Mesodermal cell (in vitro differentiated cells): Measurements from ENCODE around the gene UQCRQ.

ENCODE experiments used
- H3K27ac ChIP-seq: 2 replicates; pipeline ENCODE4 v1.7.0; 2013; ENCODE audit warnings: mild to moderate bottlenecking, low read depth, low read length, moderate library complexity; ENCODE audit not compliant: severe bottlenecking
- H3K36me3 ChIP-seq: 2 replicates; pipeline ENCODE4 v1.7.1; 2013; ENCODE audit warnings: mild to moderate bottlenecking, low read length, moderate library complexity; ENCODE audit not compliant: control insufficient read depth, insufficient read depth
- H3K4me1 ChIP-seq: one replicate; pipeline ENCODE4 v1.7.1; 2013; ENCODE audit warnings: mild to moderate bottlenecking, low read length; ENCODE audit not compliant: insufficient read depth, control insufficient read depth, poor library complexity, severe bottlenecking
- H3K4me3 ChIP-seq: 2 replicates; pipeline ENCODE4 v1.7.0; 2013; ENCODE audit warnings: low read length, control low read depth, mild to moderate bottlenecking; ENCODE audit not compliant: insufficient read depth, poor library complexity, severe bottlenecking; ENCODE audit errors: extremely low read depth
- H3K9me3 ChIP-seq: 2 replicates; pipeline ENCODE4 v1.7.1; 2013; ENCODE audit warnings: mild to moderate bottlenecking, low read length, moderate library complexity; ENCODE audit not compliant: control insufficient read depth
- WGBS, 2 experiments: methylation state at CpG; one replicate each; pipeline ENCODE4 v1.1.5; 2013; ENCODE audit warnings: missing lambda C conversion rate in 2 of 2; ENCODE audit not compliant: insufficient coverage in 2 of 2; 5-methylcytosine and 5-hydroxymethylcytosine counted together

The UQCRQ gene

DNA sequence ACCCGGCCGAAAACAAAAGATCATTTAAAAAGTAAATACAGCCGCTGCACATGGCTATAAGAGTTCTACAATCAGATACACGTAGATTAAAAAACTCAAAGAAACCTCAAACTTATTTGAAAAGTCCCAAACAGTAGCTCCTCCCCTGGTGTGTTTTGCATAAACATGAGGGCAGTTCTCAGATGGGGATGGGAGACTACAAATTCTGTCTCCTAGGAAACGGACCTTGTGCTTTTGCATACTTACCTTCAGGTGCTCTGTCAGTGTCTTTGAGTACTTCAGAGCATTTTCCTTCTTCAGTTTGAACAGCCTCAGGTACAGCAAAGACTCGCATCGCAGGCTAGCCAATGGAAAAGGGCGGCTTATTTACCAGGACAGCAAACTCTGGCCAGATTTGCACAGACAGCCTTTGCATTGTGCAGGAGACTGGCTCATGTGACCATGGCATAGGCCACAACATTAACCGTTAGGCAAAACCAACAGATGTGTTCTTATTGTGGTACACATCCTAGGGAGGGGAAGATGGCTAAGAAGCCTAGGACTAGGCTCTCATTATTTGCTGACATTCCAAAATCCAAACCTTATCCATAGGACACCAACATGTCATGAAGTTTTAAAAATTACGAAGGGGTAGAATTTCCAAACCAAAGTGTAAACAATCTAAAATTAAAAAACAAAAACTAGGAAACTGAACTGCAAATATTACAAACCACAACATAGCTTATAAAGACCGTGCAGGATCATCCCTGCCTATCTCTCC is 19.8 kb downstream of the UQCRQ start:
- Histone ChIP-seq H3K4me3 (no peak overlapping the region), H3K9me3 (no peaks in the 10 kb centered on the region), H3K36me3 (peaks cover 78% of the 10 kb centered on the region), H3K27ac (no peak overlapping the region), H3K4me1 (peaks cover 16% of the 10 kb centered on the region)
- 94 to 96% methylated on average over 6 to 8 of the region's 11 CpGs for WGBS, 2 experiments

DNA sequence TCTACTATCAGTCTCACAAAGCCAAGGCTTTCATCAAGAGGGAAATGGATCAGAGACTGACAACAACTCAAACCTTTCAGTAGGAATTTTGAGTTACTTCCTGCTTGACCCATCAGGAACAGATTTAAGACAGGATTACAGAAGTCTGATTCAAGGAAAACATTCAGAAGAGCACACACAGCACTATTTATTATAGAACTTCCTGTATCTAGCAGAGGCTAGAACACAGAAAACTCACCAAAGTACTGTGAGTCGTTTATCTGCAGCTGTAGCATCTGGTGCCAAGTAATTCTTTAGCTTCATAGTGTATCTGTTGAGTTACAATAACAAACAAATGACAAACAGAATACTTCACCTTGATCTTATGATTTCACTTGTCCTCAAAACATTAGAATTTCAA is 20.8 kb downstream of the UQCRQ start:
- Histone ChIP-seq H3K9me3 (no peaks in the 10 kb centered on the region), H3K4me3 (no peak overlapping the region), H3K4me1 (peaks cover 16% of the 10 kb centered on the region), H3K27ac (peak overlapping the region; percentile 69), H3K36me3 (peaks cover 73% of the 10 kb centered on the region)
- no CpG with 5 or more reads among the region's 1 CpG for WGBS, 2 experiments

DNA sequence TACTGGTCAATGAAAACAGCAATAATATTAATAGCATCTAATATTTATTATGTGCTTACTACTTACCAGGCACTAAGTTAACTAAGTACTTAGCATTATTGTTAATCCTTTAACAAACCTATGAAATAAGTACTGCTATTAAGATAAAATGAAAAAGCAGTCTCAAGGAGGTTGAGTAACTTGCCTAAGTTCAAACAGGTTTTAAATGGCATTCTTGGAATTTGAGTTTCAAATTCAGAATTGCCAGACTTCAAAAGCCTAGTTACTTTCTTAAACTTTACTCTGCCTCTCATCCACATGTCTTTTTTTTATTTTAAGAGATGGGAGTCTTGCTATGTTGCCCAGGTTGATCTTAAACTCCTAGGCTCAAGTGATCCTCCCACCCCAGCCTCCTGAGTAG is 23.1 kb downstream of the UQCRQ start:
- Histone ChIP-seq H3K27ac (no peak overlapping the region), H3K4me3 (no peak overlapping the region), H3K9me3 (no peaks in the 10 kb centered on the region), H3K4me1 (peaks cover 16% of the 10 kb centered on the region), H3K36me3 (peaks cover 70% of the 10 kb centered on the region)

GRCh38 chr5:132890817-132891216 is 24.4 kb downstream of the UQCRQ start:
- WGBS, 2 experiments, result 86 to 93% methylated on average over 2 of the region's 4 CpGs

DNA sequence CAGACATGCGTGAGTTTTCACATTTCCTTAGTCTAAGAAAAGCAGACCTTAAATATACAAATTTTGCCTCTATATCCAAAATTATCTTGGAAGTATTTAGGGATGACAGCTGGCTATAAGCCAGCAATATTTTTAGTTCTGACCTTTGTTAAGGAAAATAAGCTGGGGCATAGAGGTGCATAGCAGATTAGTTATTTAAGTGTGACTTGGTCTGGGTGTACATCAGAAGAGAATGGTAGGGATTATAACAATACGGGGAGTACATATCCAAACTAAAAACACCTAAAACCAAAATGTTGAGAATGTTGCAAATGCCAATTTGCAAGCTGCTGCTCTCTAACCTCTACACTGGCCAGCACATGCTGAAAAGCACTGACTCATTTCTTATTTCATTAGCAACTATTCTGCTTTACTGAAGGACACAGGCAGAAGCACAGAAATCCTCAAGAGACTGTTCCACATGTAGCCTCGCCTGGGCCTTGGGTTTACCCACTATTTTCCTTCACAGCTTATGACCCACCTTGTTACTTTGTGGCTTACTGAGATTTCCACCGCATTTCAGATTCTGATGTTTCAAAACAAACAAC is 29.4 kb downstream of the UQCRQ start:
- peaks cover 76% of the 10 kb centered on the region for H3K36me3 ChIP-seq

More at GRCh38 chr5:132890817-132891216, 24.4 kb downstream of the UQCRQ start:
- Histone ChIP-seq H3K27ac (no peak overlapping the region), H3K4me3 (no peak overlapping the region), H3K9me3 (no peaks in the 10 kb centered on the region), H3K36me3 (peaks cover 76% of the 10 kb centered on the region), H3K4me1 (peaks cover 13% of the 10 kb centered on the region)

GRCh38 chr5:132896685-132897084 is 30.2 kb downstream of the UQCRQ start:
- H3K4me1 ChIP-seq, result no peaks in the 10 kb centered on the region
- peaks cover 85% of the 10 kb centered on the region for H3K36me3 ChIP-seq
- WGBS, 2 experiments, result 98 to 100% methylated on average over 2 to 7 of the region's 7 CpGs
- no peaks in the 10 kb centered on the region for H3K9me3 ChIP-seq
- H3K4me3 ChIP-seq, result no peak overlapping the region
- H3K27ac ChIP-seq, result no peak overlapping the region

More for the DNA sequence above, 29.4 kb downstream of the UQCRQ start:
- WGBS, 2 experiments, result 89 to 100% methylated on average over 2 of the region's 4 CpGs
- no peak overlapping the region for H3K4me3 ChIP-seq
- no peak overlapping the region for H3K27ac ChIP-seq
- H3K4me1 ChIP-seq, result no peaks in the 10 kb centered on the region
- no peaks in the 10 kb centered on the region for H3K9me3 ChIP-seq

GRCh38 chr5:132898094-132898493 is 31.7 kb downstream of the UQCRQ start:
- no peak overlapping the region for H3K4me3 ChIP-seq
- no peak overlapping the region for H3K27ac ChIP-seq
- WGBS, 2 experiments, result 77 to 92% methylated on average over 2 to 3 of the region's 3 CpGs
- H3K9me3 ChIP-seq, result no peaks in the 10 kb centered on the region
- H3K4me1 ChIP-seq, result no peaks in the 10 kb centered on the region
- peaks cover 84% of the 10 kb centered on the region for H3K36me3 ChIP-seq

- no peaks in the 10 kb centered on the region for H3K9me3 ChIP-seq
- H3K36me3 ChIP-seq, result peaks cover 75% of the 10 kb centered on the region
- H3K4me3 ChIP-seq, result no peak overlapping the region
- no peaks in the 10 kb centered on the region for H3K4me1 ChIP-seq
- H3K27ac ChIP-seq, result no peak overlapping the region
- WGBS, 2 experiments, result 90 to 100% methylated on average over 1 of the region's 4 CpGs
These were observed 34.6 kb downstream of the UQCRQ start for GRCh38 chr5:132901036-132901435.

- H3K36me3 ChIP-seq, result peaks cover 71% of the 10 kb centered on the region
- no peak overlapping the region for H3K4me3 ChIP-seq
- WGBS, 2 experiments, result 88 to 100% methylated on average over 1 to 3 of the region's 3 CpGs
- H3K9me3 ChIP-seq, result no peaks in the 10 kb centered on the region
- H3K4me1 ChIP-seq, result no peaks in the 10 kb centered on the region
- H3K27ac ChIP-seq, result no peak overlapping the region
These were observed 35.3 kb downstream of the UQCRQ start for GRCh38 chr5:132901730-132902129.

GRCh38 chr5:132905938-132906337 is 39.5 kb downstream of the UQCRQ start:
- peaks cover 72% of the 10 kb centered on the region for H3K36me3 ChIP-seq
- 92 to 100% methylated on average over 1 to 2 of the region's 2 CpGs for WGBS, 2 experiments

DNA sequence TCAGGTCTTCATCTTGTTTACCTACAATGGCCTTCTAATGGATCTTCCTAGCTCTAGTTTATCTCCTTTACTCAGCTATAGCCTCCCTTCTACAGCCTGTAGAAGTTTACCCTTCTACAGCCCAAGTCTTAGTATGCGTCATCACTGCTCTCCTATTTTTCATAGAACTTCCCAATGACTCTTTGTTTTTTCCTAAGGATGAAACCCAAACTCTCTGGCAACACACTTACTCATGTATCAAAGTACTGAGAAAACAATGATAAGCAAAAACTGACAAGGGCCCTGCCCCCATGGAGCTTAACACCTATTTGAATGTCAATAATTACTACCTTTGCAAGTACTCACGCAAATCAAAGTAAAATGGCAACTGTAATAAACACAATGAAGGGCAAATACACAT is 40.7 kb downstream of the UQCRQ start:
- H3K27ac ChIP-seq, result no peak overlapping the region
- 100% methylated on average over 1 of the region's 2 CpGs for WGBS, 2 experiments
- H3K4me3 ChIP-seq, result no peak overlapping the region
- peaks cover 70% of the 10 kb centered on the region for H3K36me3 ChIP-seq
- H3K4me1 ChIP-seq, result no peaks in the 10 kb centered on the region
- H3K9me3 ChIP-seq, result no peaks in the 10 kb centered on the region

More at GRCh38 chr5:132905938-132906337, 39.5 kb downstream of the UQCRQ start:
- no peaks in the 10 kb centered on the region for H3K4me1 ChIP-seq
- H3K27ac ChIP-seq, result no peak overlapping the region
- no peak overlapping the region for H3K4me3 ChIP-seq
- no peaks in the 10 kb centered on the region for H3K9me3 ChIP-seq
